Measurements from ENCODE around the gene SEMA4C. TPM values are rescaled to one million over a fixed set of nuclear protein-coding genes. Genes with fewer than 3 reads are reported as not detected.

SEMA4C gene
- polyA plus RNA-seq, 1 donor (not counting 4 experiments of a cell fraction or from before 2014, with no cell fraction given): 7.5 TPM

DNA sequence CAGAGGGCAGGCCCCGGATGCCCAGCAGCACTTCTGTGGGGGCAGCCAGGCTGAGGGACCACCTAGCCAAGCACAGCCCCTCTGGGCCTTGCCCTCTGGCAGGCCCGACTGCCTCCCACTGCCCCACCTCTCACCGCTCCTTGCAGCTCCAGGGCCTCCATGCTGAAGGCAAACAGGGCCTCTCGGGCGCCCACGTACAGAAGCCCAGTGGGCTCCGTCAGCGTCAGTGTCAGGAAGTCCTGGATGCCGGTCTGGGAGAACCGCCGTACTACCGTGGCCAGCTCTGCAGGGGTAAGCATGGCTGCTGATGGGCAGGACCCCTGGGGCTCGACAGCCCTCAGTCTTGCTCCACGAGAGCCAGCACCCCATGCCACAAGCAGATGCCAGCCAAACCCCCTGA lies 3.7 kb downstream of the SEMA4C start:
- H3K9ac ChIP-seq (ENCODE audit: control insufficient read depth, extremely low read depth, insufficient read depth, low read length): no peak overlapping the region
- FAIRE-seq (no peak), DNase-seq (ENCODE audit: low read depth, low spot score) (no peak)
- peaks cover 9% of the 10 kb centered on the region for H3K79me2 ChIP-seq (ENCODE audit: control insufficient read depth, insufficient read depth, low read length)
- dilution Hi-C loops (cut with MboI; ENCODE audit: extremely low pct_ligation_motif_present, low sequenced_read_pairs): no loop called here
- no peaks in the 10 kb centered on the region for H4K20me1 ChIP-seq (ENCODE audit: control insufficient read depth, extremely low read depth, insufficient read depth, low read length)
- H3K36me3 ChIP-seq (ENCODE audit: control insufficient read depth in 2 of 2, extremely low read depth in 1 of 2, insufficient read depth in 2 of 2, low read length in 2 of 2): peaks cover 29 to 41% of the 10 kb centered on the region in 2 experiments
- H3K4me1 ChIP-seq (ENCODE audit: control insufficient read depth, extremely low read depth, insufficient read depth, low read length): peaks cover 22% of the 10 kb centered on the region
- no peaks in the 10 kb centered on the region for H3K9me1 ChIP-seq (ENCODE audit: control insufficient read depth, extremely low read depth, insufficient read depth, low read length)
- no peak overlapping the region for H3K4me2 ChIP-seq (ENCODE audit: control insufficient read depth, extremely low read depth, insufficient read depth, low read depth, low read length)
- H3K27me3 ChIP-seq (ENCODE audit: control insufficient read depth, extremely low read depth, insufficient read depth, low read length): no peaks in the 10 kb centered on the region
- H3K4me3 ChIP-seq (ENCODE audit: control insufficient read depth in 2 of 3, extremely low read depth in 1 of 3, insufficient read depth in 2 of 3, low read depth in 1 of 3, low read length in 3 of 3): no peak overlapping the region
- no peaks in the 10 kb centered on the region for H3K9me3 ChIP-seq (ENCODE audit: control insufficient read depth, low read depth, low read length)
- no peak for TF ChIP-seq EZH2 (IDR thresholded peaks at IDR 0.05; ENCODE audit: low read length)
- TF ChIP-seq, protein P1, sequence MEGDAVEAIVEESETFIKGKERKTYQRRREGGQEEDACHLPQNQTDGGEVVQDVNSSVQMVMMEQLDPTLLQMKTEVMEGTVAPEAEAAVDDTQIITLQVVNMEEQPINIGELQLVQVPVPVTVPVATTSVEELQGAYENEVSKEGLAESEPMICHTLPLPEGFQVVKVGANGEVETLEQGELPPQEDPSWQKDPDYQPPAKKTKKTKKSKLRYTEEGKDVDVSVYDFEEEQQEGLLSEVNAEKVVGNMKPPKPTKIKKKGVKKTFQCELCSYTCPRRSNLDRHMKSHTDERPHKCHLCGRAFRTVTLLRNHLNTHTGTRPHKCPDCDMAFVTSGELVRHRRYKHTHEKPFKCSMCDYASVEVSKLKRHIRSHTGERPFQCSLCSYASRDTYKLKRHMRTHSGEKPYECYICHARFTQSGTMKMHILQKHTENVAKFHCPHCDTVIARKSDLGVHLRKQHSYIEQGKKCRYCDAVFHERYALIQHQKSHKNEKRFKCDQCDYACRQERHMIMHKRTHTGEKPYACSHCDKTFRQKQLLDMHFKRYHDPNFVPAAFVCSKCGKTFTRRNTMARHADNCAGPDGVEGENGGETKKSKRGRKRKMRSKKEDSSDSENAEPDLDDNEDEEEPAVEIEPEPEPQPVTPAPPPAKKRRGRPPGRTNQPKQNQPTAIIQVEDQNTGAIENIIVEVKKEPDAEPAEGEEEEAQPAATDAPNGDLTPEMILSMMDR (optimal IDR thresholded peaks at IDR 0.05 in 1 of 3, IDR thresholded peaks at IDR 0.05 in 1 of 3, conservative IDR thresholded peaks at IDR 0.05 in 1 of 3; ENCODE audit: extremely low read depth in 1 of 3, insufficient read depth in 2 of 3, low read length in 3 of 3): no peak
- no peak overlapping the region for H3K27ac ChIP-seq (ENCODE audit: control insufficient read depth, insufficient read depth, low read length)
- no peak overlapping the region for H2AFZ ChIP-seq (ENCODE audit: control insufficient read depth, low read length)

DNA sequence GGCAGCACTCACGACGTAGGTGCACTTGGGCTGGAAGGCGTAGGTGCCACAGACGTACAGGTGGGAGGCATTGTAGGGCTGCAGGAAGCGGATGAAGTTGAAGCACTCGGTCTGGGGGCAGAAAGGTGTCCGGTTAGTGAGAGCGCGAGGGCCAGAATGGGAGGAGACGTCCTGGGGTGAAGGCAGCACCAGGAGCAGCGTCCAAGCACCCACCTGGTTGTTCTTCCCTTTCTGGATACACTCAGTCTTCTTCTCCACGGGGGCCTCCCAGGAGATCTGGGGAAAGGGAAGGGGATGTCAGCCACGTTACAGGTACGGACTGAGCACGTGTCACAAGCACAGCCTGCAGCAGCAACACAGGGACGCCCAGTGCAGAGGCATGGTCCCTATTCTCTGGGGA lies 4.2 kb downstream of the SEMA4C start:
- Histone ChIP-seq H3K4me3 (ENCODE audit: control insufficient read depth in 2 of 3, extremely low read depth in 1 of 3, insufficient read depth in 2 of 3, low read depth in 1 of 3, low read length in 3 of 3) (no peak overlapping the region), H3K36me3 (ENCODE audit: control insufficient read depth in 2 of 2, extremely low read depth in 1 of 2, insufficient read depth in 2 of 2, low read length in 2 of 2) (peaks cover 29 to 44% of the 10 kb centered on the region in 2 experiments), H3K27ac (ENCODE audit: control insufficient read depth, insufficient read depth, low read length) (no peak overlapping the region), H3K9me1 (ENCODE audit: control insufficient read depth, extremely low read depth, insufficient read depth, low read length) (no peaks in the 10 kb centered on the region), H3K4me1 (ENCODE audit: control insufficient read depth, extremely low read depth, insufficient read depth, low read length) (peaks cover 17% of the 10 kb centered on the region), H2AFZ (ENCODE audit: control insufficient read depth, low read length) (no peak overlapping the region), H3K9ac (ENCODE audit: control insufficient read depth, extremely low read depth, insufficient read depth, low read length) (no peak overlapping the region), H4K20me1 (ENCODE audit: control insufficient read depth, extremely low read depth, insufficient read depth, low read length) (no peaks in the 10 kb centered on the region), H3K79me2 (ENCODE audit: control insufficient read depth, insufficient read depth, low read length) (peaks cover 9% of the 10 kb centered on the region), H3K27me3 (ENCODE audit: control insufficient read depth, extremely low read depth, insufficient read depth, low read length) (no peaks in the 10 kb centered on the region), H3K4me2 (ENCODE audit: control insufficient read depth, extremely low read depth, insufficient read depth, low read depth, low read length) (no peak overlapping the region), H3K9me3 (ENCODE audit: control insufficient read depth, low read depth, low read length) (no peaks in the 10 kb centered on the region)
- TF ChIP-seq, protein P1 (optimal IDR thresholded peaks at IDR 0.05 in 1 of 3, IDR thresholded peaks at IDR 0.05 in 1 of 3, conservative IDR thresholded peaks at IDR 0.05 in 1 of 3; ENCODE audit: extremely low read depth in 1 of 3, insufficient read depth in 2 of 3, low read length in 3 of 3): no peak
- TF ChIP-seq EZH2 (IDR thresholded peaks at IDR 0.05; ENCODE audit: low read length): no peak
- DNase-seq (ENCODE audit: low read depth, low spot score) (no peak), FAIRE-seq (no peak)
- dilution Hi-C loops (cut with MboI; ENCODE audit: extremely low pct_ligation_motif_present, low sequenced_read_pairs): no loop called here
